ENCODE data around the gene LMOD1.

DNA sequence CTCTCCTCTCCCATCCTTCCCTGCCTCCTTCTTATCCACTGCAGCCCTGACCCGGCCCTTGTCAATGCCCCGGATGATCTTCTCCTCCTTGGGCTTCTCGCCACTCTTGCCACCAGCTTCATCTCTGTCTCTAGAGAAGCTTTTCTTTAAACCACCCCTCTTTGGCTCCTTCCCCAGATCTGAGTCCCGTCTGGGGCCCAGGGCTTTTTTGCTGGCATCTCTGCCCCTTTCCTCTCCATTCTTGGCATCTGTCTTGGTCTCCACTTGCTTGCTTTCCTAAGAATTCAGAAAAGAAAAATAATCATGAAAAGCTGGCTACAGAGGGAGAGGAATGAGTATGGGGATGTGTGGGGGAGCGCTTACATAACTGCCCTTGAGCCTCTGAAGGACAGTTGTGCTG is 45.9 kb downstream of the LMOD1 start:
- TF ChIP-seq EP300 (IDR thresholded peaks at IDR 0.05) (no peak), POLR2A (IDR thresholded peaks at IDR 0.05) (no peak)
- TF ChIP-seq, protein P1, sequence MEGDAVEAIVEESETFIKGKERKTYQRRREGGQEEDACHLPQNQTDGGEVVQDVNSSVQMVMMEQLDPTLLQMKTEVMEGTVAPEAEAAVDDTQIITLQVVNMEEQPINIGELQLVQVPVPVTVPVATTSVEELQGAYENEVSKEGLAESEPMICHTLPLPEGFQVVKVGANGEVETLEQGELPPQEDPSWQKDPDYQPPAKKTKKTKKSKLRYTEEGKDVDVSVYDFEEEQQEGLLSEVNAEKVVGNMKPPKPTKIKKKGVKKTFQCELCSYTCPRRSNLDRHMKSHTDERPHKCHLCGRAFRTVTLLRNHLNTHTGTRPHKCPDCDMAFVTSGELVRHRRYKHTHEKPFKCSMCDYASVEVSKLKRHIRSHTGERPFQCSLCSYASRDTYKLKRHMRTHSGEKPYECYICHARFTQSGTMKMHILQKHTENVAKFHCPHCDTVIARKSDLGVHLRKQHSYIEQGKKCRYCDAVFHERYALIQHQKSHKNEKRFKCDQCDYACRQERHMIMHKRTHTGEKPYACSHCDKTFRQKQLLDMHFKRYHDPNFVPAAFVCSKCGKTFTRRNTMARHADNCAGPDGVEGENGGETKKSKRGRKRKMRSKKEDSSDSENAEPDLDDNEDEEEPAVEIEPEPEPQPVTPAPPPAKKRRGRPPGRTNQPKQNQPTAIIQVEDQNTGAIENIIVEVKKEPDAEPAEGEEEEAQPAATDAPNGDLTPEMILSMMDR (IDR thresholded peaks at IDR 0.05) = no peak
